ENCODE results near the gene MRM1.

GRCh38 chr17:36608280-36608679 is 6.9 kb downstream of the MRM1 start:
- no peak for TF ChIP-seq CTCF (IDR thresholded peaks at IDR 0.05; ENCODE audit: low read length)
- no peak for TF ChIP-seq EZH2 (IDR thresholded peaks at IDR 0.05; ENCODE audit: borderline replicate concordance, low read length)
